ENCODE measurements around the gene TATDN2. TPM values are rescaled to one million over a fixed set of nuclear protein-coding genes. Genes with fewer than 3 reads are reported as not detected.

The TATDN2 gene
- total and polyA plus RNA-seq, 9 of the 15 experiments (the other 6 are each of a cell fraction or from before 2014, with no cell fraction given) = 5.2 to 44.7 (median 25.8) TPM

DNA sequence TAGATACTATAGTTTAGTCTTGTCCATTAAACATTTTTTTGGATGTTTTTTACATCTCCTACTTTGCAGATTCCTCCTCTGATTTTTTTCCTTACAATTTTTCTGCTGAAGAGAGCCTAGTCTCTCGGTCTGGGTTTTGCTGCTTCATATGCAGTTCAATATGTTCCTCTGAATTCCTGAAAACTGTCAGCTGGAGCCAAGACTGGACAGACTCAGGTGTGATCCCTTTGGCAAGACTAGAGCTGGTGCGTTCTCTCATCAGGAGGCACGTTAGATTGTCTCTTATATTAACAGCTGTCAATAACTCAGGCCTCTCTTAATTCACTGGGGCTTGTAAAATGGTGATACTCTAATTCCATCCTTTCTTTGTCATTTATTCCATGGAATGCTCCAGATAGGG is 57.9 kb downstream of the TATDN2 start:
- no peaks in the 10 kb centered on the region for H3K27me3 ChIP-seq (ENCODE audit: control insufficient read depth in 2 of 2, insufficient read depth in 2 of 2, low read length in 2 of 2)
- H3K9me3 ChIP-seq (replicated peaks; ENCODE audit: control insufficient read depth, insufficient read depth, low read depth, low read length) = no peaks in the 10 kb centered on the region
- no TSS peak for BruUV-seq (replicated peaks)
- no peak overlapping the region for H3K4me3 ChIP-seq
- TF ChIP-seq GTF2A2 (tag; IDR thresholded peaks at IDR 0.05) = no peak
- TF ChIP-seq SRSF9 (IDR thresholded peaks at IDR 0.05; ENCODE audit: borderline replicate concordance, low read depth, low read length) = no peak
- TF ChIP-seq ZSCAN29 (IDR thresholded peaks at IDR 0.05) = no peak
- no peak for TF ChIP-seq ZNF239 (CRISPR knock-in tag; IDR thresholded peaks at IDR 0.05)
- TF ChIP-seq NCOA4 (IDR thresholded peaks at IDR 0.05; ENCODE audit: partially characterized antibody) = no peak
- TF ChIP-seq SP1 (CRISPR knock-in tag; IDR thresholded peaks at IDR 0.05) = no peak
- TF ChIP-seq, protein P1, sequence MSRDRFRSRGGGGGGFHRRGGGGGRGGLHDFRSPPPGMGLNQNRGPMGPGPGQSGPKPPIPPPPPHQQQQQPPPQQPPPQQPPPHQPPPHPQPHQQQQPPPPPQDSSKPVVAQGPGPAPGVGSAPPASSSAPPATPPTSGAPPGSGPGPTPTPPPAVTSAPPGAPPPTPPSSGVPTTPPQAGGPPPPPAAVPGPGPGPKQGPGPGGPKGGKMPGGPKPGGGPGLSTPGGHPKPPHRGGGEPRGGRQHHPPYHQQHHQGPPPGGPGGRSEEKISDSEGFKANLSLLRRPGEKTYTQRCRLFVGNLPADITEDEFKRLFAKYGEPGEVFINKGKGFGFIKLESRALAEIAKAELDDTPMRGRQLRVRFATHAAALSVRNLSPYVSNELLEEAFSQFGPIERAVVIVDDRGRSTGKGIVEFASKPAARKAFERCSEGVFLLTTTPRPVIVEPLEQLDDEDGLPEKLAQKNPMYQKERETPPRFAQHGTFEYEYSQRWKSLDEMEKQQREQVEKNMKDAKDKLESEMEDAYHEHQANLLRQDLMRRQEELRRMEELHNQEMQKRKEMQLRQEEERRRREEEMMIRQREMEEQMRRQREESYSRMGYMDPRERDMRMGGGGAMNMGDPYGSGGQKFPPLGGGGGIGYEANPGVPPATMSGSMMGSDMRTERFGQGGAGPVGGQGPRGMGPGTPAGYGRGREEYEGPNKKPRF (IDR thresholded peaks at IDR 0.05; ENCODE audit: low read depth, low read length) = no peak
- TF ChIP-seq, protein P2, sequence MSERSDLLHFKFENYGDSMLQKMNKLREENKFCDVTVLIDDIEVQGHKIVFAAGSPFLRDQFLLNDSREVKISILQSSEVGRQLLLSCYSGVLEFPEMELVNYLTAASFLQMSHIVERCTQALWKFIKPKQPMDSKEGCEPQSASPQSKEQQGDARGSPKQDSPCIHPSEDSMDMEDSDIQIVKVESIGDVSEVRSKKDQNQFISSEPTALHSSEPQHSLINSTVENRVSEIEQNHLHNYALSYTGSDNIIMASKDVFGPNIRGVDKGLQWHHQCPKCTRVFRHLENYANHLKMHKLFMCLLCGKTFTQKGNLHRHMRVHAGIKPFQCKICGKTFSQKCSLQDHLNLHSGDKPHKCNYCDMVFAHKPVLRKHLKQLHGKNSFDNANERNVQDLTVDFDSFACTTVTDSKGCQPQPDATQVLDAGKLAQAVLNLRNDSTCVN (CRISPR knock-in tag; IDR thresholded peaks at IDR 0.05) = no peak
- H3K27ac ChIP-seq (ENCODE audit: extremely low read depth, low read depth, low read length) = no peak overlapping the region
- FAIRE-seq (no peak), ATAC-seq (no peak), DNase-seq (ENCODE audit: extremely low read depth in 1 of 4, low spot score in 3 of 4) (no peak)
- in situ Hi-C loops (cut with MboI) (loop anchor here (25.0 kb wide), 1 partner anchor 794 kb away; no protein-coding TSS in a partner anchor), intact Hi-C loops (cut with micrococcal nuclease) (no loop called here)
- no peak overlapping the region for H2AFZ ChIP-seq (ENCODE audit: low read depth, low read length)
- WGBS (ENCODE audit: insufficient coverage, low coverage, missing lambda C conversion rate) = 95% methylated on average over 3 of the region's 3 CpGs
- H3K36me3 ChIP-seq (ENCODE audit: control insufficient read depth, insufficient read depth, low read length) = peaks cover 94% of the 10 kb centered on the region
- ChIA-PET CTCF (ENCODE audit: low intra/inter-chr PET ratio) (no interaction called here), POLR2A (interaction anchor here (0.6 to 6.9 kb wide), 6 partner anchors 10 to 163 kb away, joined by 3 to 49 read pairs (median 16); partner anchors contain the start of genes GHRL and SEC13)
- no peaks in the 10 kb centered on the region for H3K79me2 ChIP-seq (ENCODE audit: control insufficient read depth, insufficient read depth, low read length)
- H3K9ac ChIP-seq (ENCODE audit: insufficient read depth in 1 of 2, low read depth in 2 of 2, low read length in 2 of 2) = no peak overlapping the region
- peaks cover 4% of the 10 kb centered on the region for H3K9me1 ChIP-seq (ENCODE audit: control insufficient read depth, insufficient read depth, low read length)
- H3K4me2 ChIP-seq (ENCODE audit: insufficient read depth, low read length) = no peak overlapping the region
- H4K20me1 ChIP-seq (replicated peaks; ENCODE audit: control insufficient read depth, insufficient read depth, low read length) = no peaks in the 10 kb centered on the region; the same call in none of the 2 replicates
- no peaks in the 10 kb centered on the region; a peak in 1 of 5 replicates for H3K4me1 ChIP-seq (replicated peaks in 1 of 2; ENCODE audit: control insufficient read depth in 2 of 2, insufficient read depth in 2 of 2, low read length in 2 of 2)

Measured in K562 (cell line).